HAP-1 (cell line): ENCODE results near the gene TAF8.
"Not testable (repeated sequence)": the region's sequence is repeated elsewhere in the genome, so short reads cannot be mapped to it uniquely, and the experiment has no call there.

Experiments
- DNase-seq, 2 experiments: peaks; one replicate each; pipeline ENCODE4 v3.0.0-alpha.2; 2016 to 2020; ENCODE audit warnings: low spot score in 2 of 2
- H3K27me3 ChIP-seq: fragments of 250-450 bp; sonication (Bioruptor Pico); 2 replicates; pipeline ENCODE4 v1.5.1; 2020; ENCODE audit warnings: low read depth, mild to moderate bottlenecking, moderate library complexity
- H3K36me3 ChIP-seq: fragments of 250-450 bp; sonication (Bioruptor Pico); replicated peaks from 2 replicates; pipeline ENCODE4 v1.5.1; 2020; ENCODE audit warnings: mild to moderate bottlenecking
- H3K4me1 ChIP-seq: fragments of 250-450 bp; sonication (Bioruptor Pico); 2 replicates; pipeline ENCODE4 v1.5.1; 2020; ENCODE audit warnings: mild to moderate bottlenecking
- H3K4me3 ChIP-seq: fragments of 250-450 bp; sonication (Bioruptor Pico); 2 replicates; pipeline ENCODE4 v1.5.1; 2020; ENCODE audit warnings: mild to moderate bottlenecking, moderate library complexity
- H3K9me3 ChIP-seq: fragments of 250-450 bp; sonication (Bioruptor Pico); 2 replicates; pipeline ENCODE4 v1.5.1; 2020; ENCODE audit warnings: mild to moderate bottlenecking, moderate library complexity
- in situ Hi-C: fragments of 300-500 bp; cut with MboI; formaldehyde crosslinking; loops from 3 replicates; pipeline ENCODE4 v1.14.3; 2020; ENCODE audit warnings: low sequenced_read_pairs, inconsistent platforms, mixed read lengths

Gene TAF8

GRCh38 chr6:42050297-42051267 lies at the start of gene TAF8:
TSS of gene TAF8 (plus strand) at chr6:42050524. CDS start at chr6:42050542, 18 bp downstream.
- H3K27me3 ChIP-seq, result no peaks in the 10 kb centered on the region

GRCh38 chr6:42001506-42001905 lies 48.8 kb upstream of the TAF8 start:
- no peaks in the 10 kb centered on the region for H3K27me3 ChIP-seq
- H3K4me1 ChIP-seq, result no peaks in the 10 kb centered on the region
- DNase-seq, result no peak
- H3K9me3 ChIP-seq, result no peaks in the 10 kb centered on the region; the same call in 1 of the 2 replicates
- in situ Hi-C loops, result no loop called here
- no peaks in the 10 kb centered on the region for H3K36me3 ChIP-seq
- H3K4me3 ChIP-seq, result no peak overlapping the region

More at GRCh38 chr6:42050297-42051267, at the start of gene TAF8:
- H3K4me1 ChIP-seq, result peaks cover 11% of the 10 kb centered on the region
- in situ Hi-C loops, result no loop called here
- H3K36me3 ChIP-seq, result peaks cover 17% of the 10 kb centered on the region
- peak; percentile 91 to 94 for DNase-seq
- H3K4me3 ChIP-seq, result peak within 1 kb of the TSS; percentile 86
- no peaks in the 10 kb centered on the region for H3K9me3 ChIP-seq

- DNase-seq, H3K27me3 ChIP-seq, H3K4me3 ChIP-seq, H3K36me3 ChIP-seq, H3K9me3 ChIP-seq, in situ Hi-C loops: not testable (repeated sequence)
- H3K4me1 ChIP-seq, result peaks cover 14% of the 10 kb centered on the region
Measured at GRCh38 chr6:42003658-42004057, 46.7 kb upstream of the TAF8 start.

- H3K4me1 ChIP-seq, result peaks cover 27% of the 10 kb centered on the region
- H3K27me3 ChIP-seq, result no peaks in the 10 kb centered on the region
- no peaks in the 10 kb centered on the region for H3K9me3 ChIP-seq
- in situ Hi-C loops, result no loop called here
- no peak for DNase-seq
- no peaks in the 10 kb centered on the region for H3K36me3 ChIP-seq
- H3K4me3 ChIP-seq, result no peak overlapping the region
Measured at GRCh38 chr6:42007286-42008137, 42.8 kb upstream of the TAF8 start.

- H3K27me3 ChIP-seq, H3K9me3 ChIP-seq, H3K36me3 ChIP-seq, H3K4me3 ChIP-seq, in situ Hi-C loops: not testable (repeated sequence)
- peak in 1 of 2 experiments; percentile 37 for DNase-seq
- peaks cover 27% of the 10 kb centered on the region for H3K4me1 ChIP-seq
Measured at GRCh38 chr6:42008138-42008528, 42.2 kb upstream of the TAF8 start.

GRCh38 chr6:42009844-42010184 lies 40.5 kb upstream of the TAF8 start:
- H3K4me1 ChIP-seq, result peaks cover 30% of the 10 kb centered on the region
- H3K4me3 ChIP-seq, result no peak overlapping the region
- H3K27me3 ChIP-seq, result no peaks in the 10 kb centered on the region
- no peaks in the 10 kb centered on the region for H3K36me3 ChIP-seq
- H3K9me3 ChIP-seq, result no peaks in the 10 kb centered on the region
- in situ Hi-C loops, result no loop called here
- DNase-seq, result no peak

GRCh38 chr6:42010185-42010891 lies 40.0 kb upstream of the TAF8 start:
- in situ Hi-C loops, result no loop called here
- Histone ChIP-seq H3K36me3 (no peaks in the 10 kb centered on the region), H3K4me1 (peaks cover 30% of the 10 kb centered on the region), H3K4me3 (no peak overlapping the region), H3K9me3 (no peaks in the 10 kb centered on the region), H3K27me3 (no peaks in the 10 kb centered on the region)
- DNase-seq, result peak; percentile 54 to 77

GRCh38 chr6:42010909-42011308 lies 39.4 kb upstream of the TAF8 start:
- in situ Hi-C loops, result no loop called here
- DNase-seq, result no peak
- Histone ChIP-seq H3K4me1 (peaks cover 30% of the 10 kb centered on the region), H3K4me3 (no peak overlapping the region), H3K27me3 (no peaks in the 10 kb centered on the region), H3K36me3 (no peaks in the 10 kb centered on the region), H3K9me3 (no peaks in the 10 kb centered on the region)

- Histone ChIP-seq H3K27me3 (no peaks in the 10 kb centered on the region), H3K36me3 (no peaks in the 10 kb centered on the region), H3K4me1 (peaks cover 26% of the 10 kb centered on the region), H3K4me3 (no peak overlapping the region), H3K9me3 (no peaks in the 10 kb centered on the region)
- in situ Hi-C loops, result no loop called here
- DNase-seq, result no peak
Measured at GRCh38 chr6:42012501-42013133, 37.7 kb upstream of the TAF8 start.

- DNase-seq, result no peak
- Histone ChIP-seq H3K4me3 (no peak overlapping the region), H3K9me3 (no peaks in the 10 kb centered on the region), H3K4me1 (peaks cover 22% of the 10 kb centered on the region), H3K27me3 (no peaks in the 10 kb centered on the region), H3K36me3 (no peaks in the 10 kb centered on the region)
- in situ Hi-C loops, result no loop called here
Measured at GRCh38 chr6:42013134-42013516, 37.2 kb upstream of the TAF8 start.

- no peak for DNase-seq
Measured at GRCh38 chr6:42017021-42017643, 33.2 kb upstream of the TAF8 start.

GRCh38 chr6:42020967-42021366 lies 29.4 kb upstream of the TAF8 start:
- H3K4me3 ChIP-seq, result no peak overlapping the region
- H3K27me3 ChIP-seq, result no peaks in the 10 kb centered on the region
- no peaks in the 10 kb centered on the region for H3K9me3 ChIP-seq
- no peak for DNase-seq
- in situ Hi-C loops, result no loop called here
- no peaks in the 10 kb centered on the region for H3K36me3 ChIP-seq
- H3K4me1 ChIP-seq, result no peaks in the 10 kb centered on the region

More at GRCh38 chr6:42017021-42017643, 33.2 kb upstream of the TAF8 start:
- H3K9me3 ChIP-seq, result no peaks in the 10 kb centered on the region
- H3K27me3 ChIP-seq, result no peaks in the 10 kb centered on the region
- in situ Hi-C loops, result no loop called here
- no peaks in the 10 kb centered on the region for H3K36me3 ChIP-seq
- H3K4me3 ChIP-seq, result no peak overlapping the region
- H3K4me1 ChIP-seq, result peaks cover 3% of the 10 kb centered on the region; the same call in 1 of the 2 replicates
